Subcutaneous abdominal adipose tissue (tissue), 5 donors: ENCODE measurements around the gene RRAGC.

Experiments
- H3K27ac ChIP-seq: one replicate; pipeline ENCODE4 v1.7.0; 2013; ENCODE audit warnings: low read depth, mild to moderate bottlenecking, inconsistent platforms, low read length, moderate library complexity
- H3K27me3 ChIP-seq, 5 donors: one replicate each; pipeline ENCODE4 v1.7.0; 2013; ENCODE audit warnings: low read length in 5 of 5, inconsistent platforms in 1 of 5; ENCODE audit not compliant: control insufficient read depth in 5 of 5, insufficient read depth in 4 of 5
- H3K36me3 ChIP-seq, 5 donors: one replicate each; pipeline ENCODE4 v1.7.0; 2013; ENCODE audit warnings: low read length in 5 of 5; ENCODE audit not compliant: control insufficient read depth in 5 of 5, insufficient read depth in 5 of 5
- H3K4me1 ChIP-seq, 5 donors: one replicate each; pipeline ENCODE4 v1.7.0; 2013; ENCODE audit warnings: low read length in 5 of 5, mild to moderate bottlenecking in 3 of 5, moderate library complexity in 1 of 5; ENCODE audit not compliant: control insufficient read depth in 5 of 5, insufficient read depth in 5 of 5
- H3K4me3 ChIP-seq, 5 donors: one replicate each; pipeline ENCODE4 v1.7.0; 2013; ENCODE audit warnings: low read length in 5 of 5, low read depth in 1 of 5
- H3K9ac ChIP-seq, 5 donors: one replicate each; pipeline ENCODE4 v1.7.0; 2013; ENCODE audit warnings: low read length in 5 of 5, mild to moderate bottlenecking in 4 of 5, moderate library complexity in 3 of 5
- H3K9me3 ChIP-seq, 5 donors: one replicate each; pipeline ENCODE4 v1.7.0; 2013; ENCODE audit warnings: low read length in 5 of 5; ENCODE audit not compliant: control insufficient read depth in 5 of 5
- donor health status: healthy.
- donor health status: healthy.
- donor health status: healthy.
- donor health status: healthy.
- donor health status: healthy.

RRAGC gene

GRCh38 chr1:38788341-38789336 is 70.9 kb downstream of the RRAGC start:
- H3K4me1 ChIP-seq = peaks cover 0 to 20% (median 15%) of the 10 kb centered on the region in 5 donors
- no peak overlapping the region for H3K27ac ChIP-seq
- no peaks in the 10 kb centered on the region for H3K36me3 ChIP-seq
- H3K9me3 ChIP-seq = peaks cover 7 to 12% (median 10%) of the 10 kb centered on the region in 5 donors
- no peak overlapping the region for H3K4me3 ChIP-seq
- peak overlapping the region in 1 of 5 donors; percentile 8 for H3K9ac ChIP-seq
- H3K27me3 ChIP-seq = peaks cover 11 to 41% (median 24%) of the 10 kb centered on the region in 5 donors
